HK-2 (cell line): ENCODE data around the gene MVP.

Source experiments
- DNase-seq: peaks from one replicate; pipeline ENCODE4 v3.0.0-alpha.2; 2018; ENCODE audit not compliant: unreplicated experiment

Gene MVP

GRCh38 chr16:29804455-29805231, 15.6 kb upstream of the MVP start:
- no peak for DNase-seq

GRCh38 chr16:29805232-29806098, 14.8 kb upstream of the MVP start:
- DNase-seq, result peak; percentile 90

- DNase-seq, result peak; percentile 90
These were observed 14.1 kb upstream of the MVP start, which contains the start of gene MAZ for GRCh38 chr16:29806099-29806579. Gene MAZ, plus strand, starts transcription at chr16:29806529. Its CDS starts 173 bp downstream, at chr16:29806702.

- peak; percentile 63 for DNase-seq
These were observed 13.4 kb upstream of the MVP start for GRCh38 chr16:29806641-29807425.

GRCh38 chr16:29807426-29808218, 12.6 kb upstream of the MVP start:
- DNase-seq, result peak; percentile 82

- no peak for DNase-seq
These were observed 11.9 kb upstream of the MVP start for GRCh38 chr16:29808219-29808900.

- no peak for DNase-seq
These were observed 11.1 kb upstream of the MVP start for GRCh38 chr16:29809031-29809747.

GRCh38 chr16:29809850-29810698, 10.2 kb upstream of the MVP start:
- DNase-seq, result no peak

GRCh38 chr16:29810699-29811169, 9.5 kb upstream of the MVP start:
- no peak for DNase-seq

- peak; percentile 92 for DNase-seq
These were observed 8.9 kb upstream of the MVP start for GRCh38 chr16:29811170-29811895.

- DNase-seq, result peak; percentile 49
These were observed 8.2 kb upstream of the MVP start, which contains the start of gene PRRT2 for GRCh38 chr16:29811896-29812665. Gene PRRT2, plus strand, starts transcription at chr16:29812193. Its CDS starts 862 bp downstream, at chr16:29813055.

GRCh38 chr16:29812754-29813643, 7.3 kb upstream of the MVP start:
- no peak for DNase-seq

- no peak for DNase-seq
These were observed 6.4 kb upstream of the MVP start for GRCh38 chr16:29813644-29814562.

GRCh38 chr16:29814592-29814991, 5.7 kb upstream of the MVP start:
- DNase-seq, result no peak
